DOHH2 (cell line): ENCODE results near the gene GRAMD2B.

Experiments
- EZH2phosphoT487 ChIP-seq: fragments of 200-600 bp; sonication (generic); IDR thresholded peaks from 2 replicates; pipeline ENCODE4 v1.6.1; 2017; ENCODE audit warnings: borderline replicate concordance, mild to moderate bottlenecking, antibody characterized with exemption, low read length, moderate library complexity, mixed read lengths
- TF ChIP-seq, protein P1 (sequence below): fragments of 200-600 bp; sonication (generic); IDR thresholded peaks from one replicate; pipeline ENCODE4 v1.5.1; 2014; ENCODE audit warnings: antibody characterized with exemption, mild to moderate bottlenecking, low read depth, low read length; ENCODE audit not compliant: poor library complexity, severe bottlenecking

DNA sequence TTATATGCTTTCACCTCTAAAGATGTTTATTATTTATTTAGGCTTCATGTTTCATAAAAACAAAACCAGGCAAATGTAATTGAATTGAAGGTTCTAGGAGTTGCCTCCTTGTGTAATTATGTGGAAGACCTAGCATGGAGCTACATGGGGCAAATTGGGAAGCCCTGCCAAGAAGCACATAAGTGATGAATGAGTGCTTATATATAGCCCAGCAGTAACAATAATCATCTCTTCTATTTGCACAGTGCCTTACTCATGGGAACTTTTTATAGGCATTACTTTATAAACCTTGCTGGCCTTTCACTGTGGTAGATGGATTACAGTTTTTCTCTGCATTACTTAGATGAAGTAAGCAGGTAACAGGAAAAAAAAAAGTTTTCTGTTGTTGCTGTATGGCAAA, 40.0 kb upstream of the GRAMD2B start:
- TF ChIP-seq, protein P1, sequence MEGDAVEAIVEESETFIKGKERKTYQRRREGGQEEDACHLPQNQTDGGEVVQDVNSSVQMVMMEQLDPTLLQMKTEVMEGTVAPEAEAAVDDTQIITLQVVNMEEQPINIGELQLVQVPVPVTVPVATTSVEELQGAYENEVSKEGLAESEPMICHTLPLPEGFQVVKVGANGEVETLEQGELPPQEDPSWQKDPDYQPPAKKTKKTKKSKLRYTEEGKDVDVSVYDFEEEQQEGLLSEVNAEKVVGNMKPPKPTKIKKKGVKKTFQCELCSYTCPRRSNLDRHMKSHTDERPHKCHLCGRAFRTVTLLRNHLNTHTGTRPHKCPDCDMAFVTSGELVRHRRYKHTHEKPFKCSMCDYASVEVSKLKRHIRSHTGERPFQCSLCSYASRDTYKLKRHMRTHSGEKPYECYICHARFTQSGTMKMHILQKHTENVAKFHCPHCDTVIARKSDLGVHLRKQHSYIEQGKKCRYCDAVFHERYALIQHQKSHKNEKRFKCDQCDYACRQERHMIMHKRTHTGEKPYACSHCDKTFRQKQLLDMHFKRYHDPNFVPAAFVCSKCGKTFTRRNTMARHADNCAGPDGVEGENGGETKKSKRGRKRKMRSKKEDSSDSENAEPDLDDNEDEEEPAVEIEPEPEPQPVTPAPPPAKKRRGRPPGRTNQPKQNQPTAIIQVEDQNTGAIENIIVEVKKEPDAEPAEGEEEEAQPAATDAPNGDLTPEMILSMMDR = no peak
- no peak for TF ChIP-seq EZH2phosphoT487
